ENCODE measurements around the gene TRAPPC13.

Gene TRAPPC13

GRCh38 chr5:65682148-65682547 lies 57.3 kb downstream of the TRAPPC13 start:
- DNase-seq: no peak

GRCh38 chr5:65693121-65693520 lies 68.3 kb downstream of the TRAPPC13 start:
- no peak for DNase-seq

- DNase-seq: peak in 1 of 2 donors; percentile 49
Measured at GRCh38 chr5:65695162-65695755, 70.4 kb downstream of the TRAPPC13 start.

GRCh38 chr5:65695896-65696295 lies 71.1 kb downstream of the TRAPPC13 start:
- peak; percentile 18 to 71 for DNase-seq

GRCh38 chr5:65696892-65697291 lies 72.1 kb downstream of the TRAPPC13 start:
- peak in 1 of 2 donors; percentile 10 for DNase-seq

- no peak for DNase-seq
Measured at GRCh38 chr5:65699338-65699737, 74.5 kb downstream of the TRAPPC13 start.

- DNase-seq: no peak
Measured at GRCh38 chr5:65702036-65702435, 77.2 kb downstream of the TRAPPC13 start.

- no peak for DNase-seq
Measured at GRCh38 chr5:65704621-65705239, 79.9 kb downstream of the TRAPPC13 start.

- no peak for DNase-seq
Measured at GRCh38 chr5:65707663-65708062, 82.8 kb downstream of the TRAPPC13 start.

GRCh38 chr5:65708145-65708544 lies 83.3 kb downstream of the TRAPPC13 start:
- DNase-seq: no peak
